ENCODE data around the gene KLHL11.
A peak's percentile ranks its signal among the peaks of the same experiment; 100 is the strongest.

Gene KLHL11

DNA sequence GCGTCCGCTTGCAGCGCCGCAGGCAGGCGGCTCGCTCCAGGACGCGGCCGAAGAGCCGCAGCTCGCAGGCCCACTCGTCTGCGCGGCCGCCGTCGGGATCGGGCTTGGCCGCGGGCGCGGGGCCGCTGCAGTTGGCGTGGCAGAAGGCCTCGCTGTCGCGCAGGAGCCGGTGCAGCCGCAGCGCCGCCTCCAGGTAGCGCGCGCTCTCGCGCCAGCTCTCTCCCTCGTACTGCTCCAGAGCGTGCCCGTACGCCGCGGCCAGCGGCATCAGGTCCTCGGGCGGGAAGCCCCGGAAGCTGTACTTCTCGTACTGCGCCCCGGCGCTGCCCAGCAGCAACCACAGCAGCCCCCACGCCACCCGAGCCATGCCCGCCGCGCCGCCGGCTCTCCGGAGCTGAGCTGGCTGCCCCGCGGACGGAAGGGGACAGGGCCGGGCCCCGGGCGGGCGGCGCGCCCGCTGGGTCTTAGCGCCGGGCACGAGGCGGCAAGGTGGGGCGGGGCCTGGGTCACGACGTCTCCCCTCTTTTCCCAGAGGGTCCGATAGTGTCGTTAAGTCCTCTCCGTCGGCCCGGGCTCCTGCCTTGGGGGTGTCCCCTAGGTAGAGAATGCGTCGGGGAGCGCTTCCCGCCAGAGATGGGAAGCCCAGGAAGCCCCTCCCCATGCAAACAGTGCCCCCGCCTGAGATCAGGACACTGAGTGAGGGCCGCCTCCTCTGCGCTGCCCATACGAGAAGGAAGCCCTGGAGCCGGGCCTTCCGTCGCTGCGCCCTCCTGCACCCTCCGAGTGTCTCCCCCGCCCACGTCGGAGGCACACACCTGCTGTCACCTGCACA is 53.5 kb downstream of the KLHL11 start, which contains the start of gene P3H4:
Gene P3H4 (minus strand): TSS at position 401 of the 832 bp plus-strand sequence. CDS start 34 bp downstream, at position 367.
- no peak for FAIRE-seq
- DNase-seq (ENCODE audit: insufficient read length, low spot score), result peak; percentile 75

GRCh38 chr17:41810659-41811548 is 54.3 kb downstream of the KLHL11 start:
- DNase-seq (ENCODE audit: insufficient read length, low spot score) (no peak), FAIRE-seq (no peak)

- DNase-seq (ENCODE audit: insufficient read length, low spot score) (no peak), FAIRE-seq (no peak)
These were observed 58.4 kb downstream of the KLHL11 start for GRCh38 chr17:41806685-41807445.

All from GM19239 (cell line).